Amniotic stem cell (primary cell): ENCODE results near the gene FAM181A.

Experiments used
- DNase-seq: peaks from one replicate; lab custom pipeline; 2025; lab: John Stamatoyannopoulos, UW

The FAM181A gene

DNA sequence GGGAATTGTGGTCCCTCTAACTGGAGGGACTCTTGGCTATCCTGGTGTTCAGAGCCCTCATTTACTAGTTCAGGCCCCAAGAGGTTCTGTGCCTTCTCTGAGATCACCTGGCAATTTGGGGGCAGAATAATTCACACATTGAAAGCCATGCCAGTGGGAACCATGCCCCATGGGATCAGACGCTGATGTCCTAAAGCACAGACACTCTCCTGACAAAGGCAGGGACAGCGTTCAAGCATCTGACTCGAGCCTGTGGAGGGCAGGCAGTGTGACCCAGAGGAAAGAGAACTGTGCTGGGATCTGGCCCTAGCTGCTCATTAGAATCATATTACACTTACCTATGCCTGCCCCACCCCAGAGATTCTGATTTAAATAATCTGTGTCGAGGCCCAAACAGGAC, 51.6 kb downstream of the FAM181A start:
- DNase-seq, result no peak
